Gastroesophageal sphincter (tissue), 4 donors: ENCODE data around the gene RPS6KL1. TPM values are rescaled to one million over a fixed set of nuclear protein-coding genes. Genes with fewer than 3 reads are reported as not detected.

Experiments used
- ATAC-seq: fragments of 150-250 bp; one replicate; pipeline ENCODE4 v1.9.1; 2016; ENCODE audit warnings: mild to moderate bottlenecking, moderate library complexity
- H3K27ac ChIP-seq, 4 donors: fragments of 200-600 bp; sonication (generic) in 3 of 4; 1 replicate in 3 of 4; 2 replicates in 1 of 4; pipeline ENCODE4 v1.5.1; 2016 to 2019
- H3K27me3 ChIP-seq: fragments of 200-600 bp; sonication (generic); one replicate; pipeline ENCODE4 v1.5.1; 2019
- H3K36me3 ChIP-seq, 2 donors: fragments of 200-600 bp; sonication (generic); one replicate each; pipeline ENCODE4 v1.5.1; 2019; ENCODE audit warnings: control low read depth in 1 of 2
- H3K4me1 ChIP-seq, 3 donors: fragments of 200-600 bp; sonication (generic); 1 replicate in 2 of 3; 2 replicates in 1 of 3; pipeline ENCODE4 v1.5.1; 2016 to 2019; ENCODE audit warnings: control low read depth in 2 of 3
- H3K4me3 ChIP-seq, 2 donors: fragments of 200-600 bp; sonication (generic); one replicate each; pipeline ENCODE4 v1.5.1; 2019; ENCODE audit warnings: mild to moderate bottlenecking in 1 of 2, moderate library complexity in 1 of 2
- H3K9me3 ChIP-seq, 3 donors: fragments of 200-600 bp; sonication (generic); one replicate each; pipeline ENCODE4 v1.5.1; 2017 to 2019; ENCODE audit warnings: control low read depth in 2 of 3
- CTCF ChIP-seq, 4 experiments: fragments of 200-600 bp in 2 of 4; fragments of 450-650 bp in 2 of 4; sonication (generic) in 1 of 4; IDR thresholded peaks; one replicate each; pipeline ENCODE4 v1.5.1; 2017 to 2019; ENCODE audit warnings: antibody characterized with exemption in 4 of 4, mild to moderate bottlenecking in 2 of 4, moderate library complexity in 2 of 4
- EP300 ChIP-seq: sonication (generic); formaldehyde crosslinking; IDR thresholded peaks from one replicate; pipeline ENCODE4 v1.6.1; 2017; ENCODE audit warnings: antibody characterized with exemption, mild to moderate bottlenecking
- POLR2A ChIP-seq, 2 donors: fragments of 450-650 bp; IDR thresholded peaks; one replicate each; pipeline ENCODE4 v1.6.1; 2017; ENCODE audit warnings: antibody characterized with exemption in 2 of 2, mild to moderate bottlenecking in 2 of 2, moderate library complexity in 1 of 2
- POLR2AphosphoS5 ChIP-seq: sonication (generic); formaldehyde crosslinking; IDR thresholded peaks from one replicate; pipeline ENCODE4 v1.6.1; 2017; ENCODE audit warnings: antibody characterized with exemption
- WGBS, 2 donors: methylation state at CpG; one replicate each; pipeline ENCODE4 v1.1.5; 2018; ENCODE audit warnings: low coverage in 1 of 2; 5-methylcytosine and 5-hydroxymethylcytosine counted together
- total RNA-seq, 4 donors: library from RNA; depleted of rRNA; stranded (reverse); fragments of >200 nt; gene quantifications; one replicate each; pipeline ENCODE4 v1.1.0, GENCODE V29; 2016

Gene RPS6KL1
- total RNA-seq, 4 donors from 2014 or later, result 4.0 to 10.2 (median 8.2) TPM

GRCh38 chr14:74955229-74956026 is 32.4 kb upstream of the RPS6KL1 start, which contains the start of gene PGF:
TSS of gene PGF (minus strand) at chr14:74955597. CDS start at chr14:74955242, 355 bp downstream.
- H3K9me3 ChIP-seq, result no peaks in the 10 kb centered on the region
- H3K27me3 ChIP-seq, result peaks cover 44% of the 10 kb centered on the region
- TF ChIP-seq POLR2A (IDR thresholded peaks at IDR 0.05), result peak; percentile 48 to 69
- TF ChIP-seq CTCF (IDR thresholded peaks at IDR 0.05), result no peak
- TF ChIP-seq POLR2AphosphoS5, result no peak
- TF ChIP-seq EP300, result no peak
- peak within 1 kb of the TSS; percentile 33 to 64 for H3K4me3 ChIP-seq
- ATAC-seq, result peak; percentile 85
- peaks cover 0 to 35% (median 14%) of the 10 kb centered on the region in 3 donors for H3K4me1 ChIP-seq
- no peaks in the 10 kb centered on the region for H3K36me3 ChIP-seq
- peak within 1 kb of the TSS in 3 of 4 donors; percentile 41 to 69 (median 46) for H3K27ac ChIP-seq
- WGBS, 2 donors, result 0% methylated on average over 4 of the region's 73 CpGs; no CpG with 5 or more reads in 1 of the 2 donors

DNA sequence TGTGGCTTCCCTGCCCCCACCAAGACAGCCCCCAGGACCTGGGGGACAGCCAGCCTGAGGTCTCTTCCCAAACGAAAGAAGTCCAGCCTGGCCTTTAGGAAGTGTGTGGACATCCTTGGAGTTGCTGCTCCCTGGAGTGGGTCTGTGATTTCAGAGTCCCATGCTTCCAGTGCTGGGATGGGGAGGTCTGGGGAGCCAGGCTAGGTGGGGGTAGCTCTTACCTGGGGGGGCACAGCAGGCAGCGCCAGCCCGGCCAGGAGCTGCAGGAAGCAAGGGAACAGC is 31.8 kb upstream of the RPS6KL1 start:
- TF ChIP-seq POLR2AphosphoS5, result no peak
- TF ChIP-seq POLR2A (IDR thresholded peaks at IDR 0.05), result no peak
- no peak for TF ChIP-seq CTCF (IDR thresholded peaks at IDR 0.05)
- no peak for TF ChIP-seq EP300
- Histone ChIP-seq H3K36me3 (no peaks in the 10 kb centered on the region), H3K27ac (peak overlapping the region in 3 of 4 donors; percentile 39 to 69 (median 46)), H3K27me3 (peaks cover 50% of the 10 kb centered on the region), H3K4me3 (peak overlapping the region; percentile 33 to 64), H3K9me3 (no peaks in the 10 kb centered on the region), H3K4me1 (peaks cover 0 to 35% (median 14%) of the 10 kb centered on the region in 3 donors)
- peak; percentile 4 for ATAC-seq
- WGBS, 2 donors, result no CpG with 5 or more reads among the region's 3 CpGs

GRCh38 chr14:74954232-74954946 is 31.3 kb upstream of the RPS6KL1 start:
- H3K27ac ChIP-seq, result peak overlapping the region in 3 of 4 donors; percentile 39 to 69 (median 46)
- no peak for ATAC-seq

GRCh38 chr14:74953686-74954085 is 30.6 kb upstream of the RPS6KL1 start:
- TF ChIP-seq POLR2AphosphoS5, result no peak
- no peak for TF ChIP-seq EP300
- Histone ChIP-seq H3K27ac (no peak overlapping the region), H3K4me3 (peak overlapping the region in 1 of 2 donors; percentile 64), H3K36me3 (peaks cover 0 to 8% of the 10 kb centered on the region in 2 donors), H3K4me1 (peaks cover 0 to 35% (median 14%) of the 10 kb centered on the region in 3 donors), H3K9me3 (no peaks in the 10 kb centered on the region), H3K27me3 (peaks cover 60% of the 10 kb centered on the region)
- ATAC-seq, result no peak
- WGBS, 2 donors, result 50% methylated on average over 1 of the region's 5 CpGs; no CpG with 5 or more reads in 1 of the 2 donors

More at GRCh38 chr14:74954232-74954946, 31.3 kb upstream of the RPS6KL1 start:
- no peak for TF ChIP-seq EP300
- no peak for TF ChIP-seq CTCF (IDR thresholded peaks at IDR 0.05)
- no peak for TF ChIP-seq POLR2AphosphoS5
- no peak for TF ChIP-seq POLR2A (IDR thresholded peaks at IDR 0.05)
- Histone ChIP-seq H3K27me3 (peaks cover 55% of the 10 kb centered on the region), H3K36me3 (peaks cover 0 to 3% of the 10 kb centered on the region in 2 donors), H3K4me3 (peak overlapping the region; percentile 33 to 64), H3K4me1 (peaks cover 0 to 35% (median 14%) of the 10 kb centered on the region in 3 donors), H3K9me3 (no peaks in the 10 kb centered on the region)
- whole genome bisulfite sequencing, 2 donors, result no CpG with 5 or more reads among the region's 18 CpGs

GRCh38 chr14:74952697-74953484 is 29.8 kb upstream of the RPS6KL1 start:
- Histone ChIP-seq H3K9me3 (no peaks in the 10 kb centered on the region), H3K4me3 (peak overlapping the region in 1 of 2 donors; percentile 64), H3K27ac (no peak overlapping the region), H3K27me3 (peaks cover 60% of the 10 kb centered on the region), H3K36me3 (peaks cover 0 to 13% of the 10 kb centered on the region in 2 donors), H3K4me1 (peaks cover 0 to 35% (median 14%) of the 10 kb centered on the region in 3 donors)
- 64 to 95% methylated on average over 5 to 8 of the region's 18 CpGs for WGBS, 2 donors
- no peak for ATAC-seq
- TF ChIP-seq EP300 (no peak), CTCF (IDR thresholded peaks at IDR 0.05) (no peak), POLR2AphosphoS5 (no peak), POLR2A (IDR thresholded peaks at IDR 0.05) (no peak)
